CD4-positive, alpha-beta T cell treated with Interleukin-10 for 1 hour (primary cell): ENCODE results near the gene MT1A.
"Not testable (repeated sequence)": the region's sequence is repeated elsewhere in the genome, so short reads cannot be mapped to it uniquely, and the experiment has no call there.

Experiments
- DNase-seq: peaks from one replicate; pipeline ENCODE4 v3.0.0-alpha.2; 2020

The MT1A gene

GRCh38 chr16:56658327-56658875, 19.9 kb downstream of the MT1A start:
- no peak for DNase-seq

GRCh38 chr16:56662357-56663354, 24.2 kb downstream of the MT1A start:
- DNase-seq = peak; percentile 25

- no peak for DNase-seq
Measured at GRCh38 chr16:56664506-56664905, 26.0 kb downstream of the MT1A start.

GRCh38 chr16:56665286-56666261, 27.1 kb downstream of the MT1A start:
- not testable (repeated sequence) for DNase-seq

GRCh38 chr16:56667581-56668571, 29.4 kb downstream of the MT1A start, which contains the start of gene MT1G:
Gene MT1G (minus strand): TSS chr16:56668065. CDS start chr16:56667993, 72 bp downstream.
- no peak for DNase-seq

GRCh38 chr16:56669005-56669839, 30.8 kb downstream of the MT1A start, which contains the start of gene MT1H:
Gene MT1H (plus strand): TSS chr16:56669814. CDS start chr16:56669885, 71 bp downstream.
- no peak for DNase-seq

- no peak for DNase-seq
Measured at GRCh38 chr16:56669840-56670619, 31.6 kb downstream of the MT1A start.

GRCh38 chr16:56670620-56670934, 32.1 kb downstream of the MT1A start:
- no peak for DNase-seq

- DNase-seq = not testable (repeated sequence)
Measured at GRCh38 chr16:56671691-56672090, 33.2 kb downstream of the MT1A start.

GRCh38 chr16:56672171-56672570, 33.7 kb downstream of the MT1A start:
- not testable (repeated sequence) for DNase-seq

- no peak for DNase-seq
Measured at GRCh38 chr16:56672761-56673536, 34.5 kb downstream of the MT1A start.

GRCh38 chr16:56673921-56674320, 35.5 kb downstream of the MT1A start:
- peak; percentile 26 for DNase-seq

GRCh38 chr16:56674570-56674969, 36.1 kb downstream of the MT1A start:
- not testable (repeated sequence) for DNase-seq

GRCh38 chr16:56675685-56676210, 37.3 kb downstream of the MT1A start:
- DNase-seq = peak; percentile 34

GRCh38 chr16:56677474-56677873, 39.0 kb downstream of the MT1A start:
- DNase-seq = no peak

GRCh38 chr16:56679078-56679730, 40.7 kb downstream of the MT1A start:
- no peak for DNase-seq

GRCh38 chr16:56679818-56680217, 41.4 kb downstream of the MT1A start:
- no peak for DNase-seq
